D721Med (cell line): ENCODE results near the gene SPEG.

Source experiments
- DNase-seq: peaks from one replicate; pipeline ENCODE4 v3.0.0; 2011; ENCODE audit warnings: low spot score; ENCODE audit not compliant: insufficient read length
- FAIRE-seq: peaks from 2 replicates; lab custom pipeline; 2011; peaks lifted over from hg19 to GRCh38; lab: Jason Lieb, UNC
- TF ChIP-seq, protein P1 (sequence below): IDR thresholded peaks from 2 replicates; pipeline ENCODE4 v1.5.1; 2012; ENCODE audit warnings: mild to moderate bottlenecking, control low read depth; ENCODE audit not compliant: insufficient read depth; ENCODE audit errors: missing control alignments

Gene SPEG

DNA sequence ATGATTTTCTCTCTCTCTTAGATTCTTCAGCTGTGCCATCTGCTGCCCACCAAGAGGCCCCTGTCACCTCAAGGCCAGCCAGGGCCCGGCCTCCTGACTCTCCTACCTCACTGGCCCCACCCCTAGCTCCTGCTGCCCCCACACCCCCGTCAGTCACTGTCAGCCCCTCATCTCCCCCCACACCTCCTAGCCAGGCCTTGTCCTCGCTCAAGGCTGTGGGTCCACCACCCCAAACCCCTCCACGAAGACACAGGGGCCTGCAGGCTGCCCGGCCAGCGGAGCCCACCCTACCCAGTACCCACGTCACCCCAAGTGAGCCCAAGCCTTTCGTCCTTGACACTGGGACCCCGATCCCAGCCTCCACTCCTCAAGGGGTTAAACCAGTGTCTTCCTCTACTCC is 54.7 kb downstream of the SPEG start:
- FAIRE-seq (no peak), DNase-seq (no peak)
- TF ChIP-seq, protein P1, sequence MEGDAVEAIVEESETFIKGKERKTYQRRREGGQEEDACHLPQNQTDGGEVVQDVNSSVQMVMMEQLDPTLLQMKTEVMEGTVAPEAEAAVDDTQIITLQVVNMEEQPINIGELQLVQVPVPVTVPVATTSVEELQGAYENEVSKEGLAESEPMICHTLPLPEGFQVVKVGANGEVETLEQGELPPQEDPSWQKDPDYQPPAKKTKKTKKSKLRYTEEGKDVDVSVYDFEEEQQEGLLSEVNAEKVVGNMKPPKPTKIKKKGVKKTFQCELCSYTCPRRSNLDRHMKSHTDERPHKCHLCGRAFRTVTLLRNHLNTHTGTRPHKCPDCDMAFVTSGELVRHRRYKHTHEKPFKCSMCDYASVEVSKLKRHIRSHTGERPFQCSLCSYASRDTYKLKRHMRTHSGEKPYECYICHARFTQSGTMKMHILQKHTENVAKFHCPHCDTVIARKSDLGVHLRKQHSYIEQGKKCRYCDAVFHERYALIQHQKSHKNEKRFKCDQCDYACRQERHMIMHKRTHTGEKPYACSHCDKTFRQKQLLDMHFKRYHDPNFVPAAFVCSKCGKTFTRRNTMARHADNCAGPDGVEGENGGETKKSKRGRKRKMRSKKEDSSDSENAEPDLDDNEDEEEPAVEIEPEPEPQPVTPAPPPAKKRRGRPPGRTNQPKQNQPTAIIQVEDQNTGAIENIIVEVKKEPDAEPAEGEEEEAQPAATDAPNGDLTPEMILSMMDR = no peak

DNA sequence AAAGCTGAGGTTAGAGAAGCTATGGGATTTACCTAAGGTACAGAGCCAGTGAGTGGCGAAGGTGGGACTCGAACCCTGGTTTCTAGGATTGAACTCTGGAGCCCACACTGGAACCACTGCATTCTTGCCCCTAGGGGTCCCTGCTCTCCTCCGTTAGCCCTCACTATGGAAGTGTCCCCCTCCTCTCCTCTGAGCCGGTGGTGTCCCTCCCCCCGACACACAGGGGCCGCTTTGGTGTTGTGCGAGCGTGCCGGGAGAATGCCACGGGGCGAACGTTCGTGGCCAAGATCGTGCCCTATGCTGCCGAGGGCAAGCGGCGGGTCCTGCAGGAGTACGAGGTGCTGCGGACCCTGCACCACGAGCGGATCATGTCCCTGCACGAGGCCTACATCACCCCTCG is 55.5 kb downstream of the SPEG start:
- TF ChIP-seq, protein P1 = no peak
- FAIRE-seq (no peak), DNase-seq (no peak)

GRCh38 chr2:219490600-219491130 is 56.0 kb downstream of the SPEG start:
- TF ChIP-seq, protein P1 = no peak
- no peak for DNase-seq
- FAIRE-seq = no peak

GRCh38 chr2:219491278-219491963 is 56.8 kb downstream of the SPEG start:
- TF ChIP-seq, protein P1 = no peak
- no peak for FAIRE-seq
- no peak for DNase-seq

DNA sequence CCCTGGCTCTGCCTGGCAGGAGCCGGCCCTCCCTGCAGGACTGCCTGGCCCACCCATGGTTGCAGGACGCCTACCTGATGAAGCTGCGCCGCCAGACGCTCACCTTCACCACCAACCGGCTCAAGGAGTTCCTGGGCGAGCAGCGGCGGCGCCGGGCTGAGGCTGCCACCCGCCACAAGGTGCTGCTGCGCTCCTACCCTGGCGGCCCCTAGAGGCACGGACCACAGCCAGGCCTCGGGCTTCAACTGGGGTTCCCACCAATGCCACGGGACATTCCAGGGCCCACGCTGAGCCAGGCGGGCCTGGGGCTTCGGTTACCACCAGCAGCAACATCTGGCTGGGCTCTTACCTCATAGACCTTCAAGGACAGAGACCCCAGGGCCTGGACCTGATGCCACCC is 57.9 kb downstream of the SPEG start:
- no peak for FAIRE-seq
- TF ChIP-seq, protein P1 = no peak
- DNase-seq = no peak

GRCh38 chr2:219493086-219493485 is 58.4 kb downstream of the SPEG start:
- TF ChIP-seq, protein P1 = no peak
- DNase-seq = no peak
- FAIRE-seq = no peak

- TF ChIP-seq, protein P1 = no peak
- DNase-seq = no peak
- FAIRE-seq = no peak
Observed at GRCh38 chr2:219494952-219495530, 60.4 kb downstream of the SPEG start.
